NCI-H1694 treated with DMSO at 0.1 percent for 48 hours (cell line): ENCODE data around the gene CCDC13.

Experiments
- DNase-seq: peaks from one replicate; lab custom pipeline; 2025; lab: John Stamatoyannopoulos, UW

Gene CCDC13

GRCh38 chr3:42752961-42753360, 20.1 kb downstream of the CCDC13 start:
- no peak for DNase-seq

DNA sequence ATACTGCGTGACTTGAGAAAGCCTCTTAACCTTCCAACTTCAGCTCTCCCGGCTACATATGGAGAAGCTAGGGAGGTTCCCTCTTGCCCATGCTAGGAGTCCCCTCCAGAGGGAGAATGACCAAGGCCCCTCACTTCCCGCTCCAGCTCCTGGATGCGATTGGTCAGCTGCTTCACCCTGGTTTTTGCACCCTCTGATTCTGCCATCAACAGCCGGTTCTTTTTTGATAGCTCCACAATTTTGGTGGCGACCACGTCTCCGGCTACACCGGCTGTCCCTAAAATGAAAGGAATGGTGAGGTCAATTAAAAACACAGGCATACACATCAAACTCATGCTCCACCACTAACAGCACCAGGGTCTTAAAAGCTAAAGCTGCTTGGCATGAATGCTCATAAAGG, 20.6 kb downstream of the CCDC13 start:
- DNase-seq = no peak

- DNase-seq = no peak
These were observed 21.4 kb downstream of the CCDC13 start for GRCh38 chr3:42751609-42752008.

DNA sequence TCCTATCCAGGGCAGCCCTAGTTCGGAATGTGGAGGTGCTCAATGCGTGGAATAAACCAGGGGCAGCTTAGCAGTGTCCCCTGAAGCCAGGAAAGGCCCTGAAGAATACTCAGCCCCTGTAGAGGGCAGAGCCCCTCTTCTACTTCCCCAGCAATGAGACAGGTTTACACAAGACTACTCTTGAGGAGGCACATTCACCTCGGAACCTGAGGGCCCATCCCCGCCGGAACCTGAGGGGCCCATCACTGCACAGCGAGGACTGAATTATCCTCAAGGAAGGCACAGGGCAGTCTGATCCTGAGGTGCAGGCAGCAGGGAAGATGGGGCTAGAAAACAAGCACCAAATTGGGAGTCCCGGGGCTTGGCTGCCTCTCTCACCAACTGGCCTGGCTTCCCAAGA, 22.2 kb downstream of the CCDC13 start:
- DNase-seq = no peak

GRCh38 chr3:42749753-42750231, 23.3 kb downstream of the CCDC13 start:
- DNase-seq = peak; percentile 6

- DNase-seq = no peak
These were observed 23.9 kb downstream of the CCDC13 start for GRCh38 chr3:42749025-42749752.

- DNase-seq = no peak
These were observed 25.5 kb downstream of the CCDC13 start for GRCh38 chr3:42747581-42747980.

DNA sequence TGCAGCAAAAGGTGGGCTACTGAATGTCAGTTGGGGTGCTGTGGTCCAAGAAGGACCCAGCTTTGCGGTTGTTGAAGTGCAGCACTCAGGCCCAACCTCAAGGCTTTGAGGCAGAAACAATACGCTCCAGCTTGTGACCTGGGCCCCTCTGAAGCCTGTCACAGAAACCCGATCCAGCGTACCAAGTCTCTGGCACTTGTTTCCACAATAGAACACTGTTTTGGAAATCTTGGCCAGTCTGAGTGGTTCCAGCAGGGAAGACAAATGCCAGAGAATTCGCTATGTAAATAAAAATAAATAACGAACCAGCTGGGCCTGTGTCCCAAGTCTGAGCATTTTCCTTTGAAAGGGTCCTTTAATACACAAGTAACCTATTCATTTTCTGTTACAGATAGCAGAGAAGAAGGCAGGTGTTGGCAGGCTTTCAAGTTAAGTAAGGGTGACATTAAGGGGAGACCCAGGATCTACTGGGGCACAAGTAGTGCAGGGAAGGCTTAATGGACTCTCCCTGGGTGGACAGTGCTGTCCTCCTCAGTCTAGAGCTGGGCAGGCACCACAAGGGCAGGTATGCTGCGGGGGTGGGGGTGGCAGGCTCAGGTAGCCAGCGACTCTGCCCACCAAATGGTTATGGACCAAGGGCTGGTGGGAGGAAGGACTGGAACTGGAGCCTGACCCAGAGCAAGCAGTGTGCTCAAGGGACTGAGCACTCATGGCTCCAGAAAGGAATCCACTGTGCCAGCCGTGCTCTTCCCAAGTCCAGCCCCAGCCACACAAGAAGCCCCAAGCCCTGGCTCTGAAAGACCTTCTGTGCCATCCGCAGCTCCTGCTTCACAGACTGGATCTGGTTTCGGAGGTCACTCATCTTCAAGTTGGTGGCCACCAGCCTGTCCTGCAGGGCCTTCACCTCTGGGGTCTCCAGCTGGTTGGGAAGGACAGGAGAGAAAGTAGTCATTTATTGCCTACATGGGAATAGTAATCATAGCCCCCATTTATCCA, 26.3 kb downstream of the CCDC13 start:
- DNase-seq = no peak

- DNase-seq = no peak
These were observed 27.1 kb downstream of the CCDC13 start for GRCh38 chr3:42745776-42746454.

GRCh38 chr3:42745291-42745745, 27.7 kb downstream of the CCDC13 start:
- no peak for DNase-seq

DNA sequence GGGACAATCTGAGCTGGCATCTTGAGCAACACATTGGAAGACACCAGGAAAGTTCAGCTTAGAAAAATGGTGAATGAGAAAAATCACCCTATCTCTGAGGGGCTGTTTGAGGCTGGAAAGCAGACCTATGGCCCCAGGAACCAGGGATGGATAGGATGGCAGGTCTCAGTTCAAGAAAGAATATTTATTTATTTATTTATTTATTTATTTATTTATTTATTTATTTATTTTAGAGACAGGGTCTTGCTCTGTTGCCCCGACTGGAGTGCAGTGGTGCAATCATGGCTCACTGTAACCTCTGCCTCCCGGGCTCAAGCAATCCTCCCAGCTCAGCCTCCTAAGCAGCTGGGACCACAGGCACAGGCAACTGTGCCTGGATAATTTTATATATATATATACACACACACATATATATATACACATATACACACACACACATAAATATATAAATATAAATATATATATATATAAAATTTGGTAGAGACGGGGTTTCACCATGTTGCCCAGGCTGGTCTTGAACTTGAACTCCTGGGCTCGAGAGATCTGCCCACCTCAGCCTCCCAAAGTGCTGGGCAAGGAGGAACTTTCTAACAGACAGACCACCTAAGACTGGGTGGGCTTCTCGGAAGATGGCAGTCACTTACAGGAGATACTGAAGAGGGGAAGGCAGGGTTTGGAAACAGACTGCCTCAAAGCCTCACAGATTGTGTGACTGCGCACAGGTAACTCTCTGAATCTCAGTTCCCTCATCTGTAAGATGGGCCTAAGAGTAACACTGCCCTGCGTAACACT, 29.7 kb downstream of the CCDC13 start:
- no peak for DNase-seq

GRCh38 chr3:42742688-42743087, 30.4 kb downstream of the CCDC13 start:
- no peak for DNase-seq

- DNase-seq = no peak
These were observed 30.8 kb downstream of the CCDC13 start for GRCh38 chr3:42742259-42742658.

DNA sequence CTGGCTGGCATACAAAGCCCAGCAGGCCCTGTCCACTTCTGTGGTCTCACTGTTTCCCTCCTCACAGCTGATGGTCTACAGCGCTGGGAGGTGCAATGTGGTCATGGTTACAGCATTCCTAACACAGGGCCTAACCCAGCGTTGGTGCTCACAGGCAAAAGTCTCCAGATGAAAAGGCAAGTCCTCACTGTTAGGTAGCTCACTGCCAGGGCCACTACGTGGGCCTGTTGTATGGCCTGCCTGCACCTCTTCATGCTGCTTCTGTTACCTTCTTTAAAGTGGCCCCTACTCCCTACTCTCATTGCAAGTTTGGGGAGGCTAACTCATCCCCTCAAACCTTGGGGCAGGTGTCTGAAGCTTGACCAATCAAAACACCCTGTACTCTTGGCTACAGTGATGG, 31.3 kb downstream of the CCDC13 start:
- no peak for DNase-seq

DNA sequence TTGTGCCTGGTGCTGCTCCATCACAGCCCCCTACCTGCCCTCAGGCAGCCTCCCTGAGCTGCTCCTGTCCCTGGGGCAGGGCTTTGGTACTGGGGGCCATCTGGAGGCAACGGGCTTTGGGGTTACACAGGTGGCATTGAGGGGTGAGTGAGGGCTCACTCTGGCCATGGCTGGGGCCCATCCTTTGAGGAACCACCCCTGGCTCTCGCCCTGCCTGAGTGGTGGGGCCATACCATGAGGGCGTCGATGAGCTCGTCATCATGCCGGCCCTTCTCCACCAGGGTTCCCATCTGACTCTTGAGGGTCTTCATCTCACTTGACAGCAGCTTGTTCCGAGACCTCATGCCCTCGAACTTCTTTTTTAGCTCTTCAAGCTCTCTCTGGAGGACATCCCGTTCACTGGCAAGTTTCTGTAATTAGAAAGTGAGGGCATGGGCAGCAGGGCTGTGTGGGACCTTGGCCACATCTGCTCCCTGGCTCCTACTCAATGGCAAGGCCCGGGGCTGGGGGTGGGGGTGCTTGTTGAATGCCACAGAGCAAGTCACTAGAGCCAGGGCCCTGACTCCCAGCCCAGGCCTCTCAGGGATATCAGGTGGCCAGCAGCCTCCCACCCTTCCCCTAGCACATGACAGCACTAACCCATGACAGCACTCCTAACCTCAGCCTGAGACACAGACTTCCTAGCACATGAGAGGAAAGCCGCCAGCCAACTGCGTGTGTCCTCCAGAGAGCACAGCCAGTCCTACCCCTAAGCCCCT, 33.5 kb downstream of the CCDC13 start:
- no peak for DNase-seq

GRCh38 chr3:42736531-42736930, 36.5 kb downstream of the CCDC13 start:
- DNase-seq = no peak

DNA sequence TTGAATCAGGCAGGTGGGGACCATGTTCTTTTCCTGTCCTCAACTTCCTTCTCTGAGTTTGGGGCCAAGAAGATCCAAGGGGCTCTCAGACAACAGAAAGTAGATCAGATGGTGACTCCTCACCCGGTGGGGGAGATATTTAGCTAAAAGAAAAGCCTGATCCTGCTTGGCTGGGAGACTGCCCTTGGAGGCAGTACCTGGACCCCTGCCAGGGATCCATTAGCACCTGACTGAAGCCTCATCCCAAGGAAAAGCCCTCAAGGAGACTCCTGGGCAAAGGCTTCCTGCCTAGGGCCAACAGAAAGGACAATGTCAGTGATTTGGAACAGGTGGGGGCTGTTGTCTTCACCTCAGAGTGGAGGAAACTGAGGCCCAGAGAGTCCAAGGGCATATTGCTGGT, 37.0 kb downstream of the CCDC13 start:
- no peak for DNase-seq

DNA sequence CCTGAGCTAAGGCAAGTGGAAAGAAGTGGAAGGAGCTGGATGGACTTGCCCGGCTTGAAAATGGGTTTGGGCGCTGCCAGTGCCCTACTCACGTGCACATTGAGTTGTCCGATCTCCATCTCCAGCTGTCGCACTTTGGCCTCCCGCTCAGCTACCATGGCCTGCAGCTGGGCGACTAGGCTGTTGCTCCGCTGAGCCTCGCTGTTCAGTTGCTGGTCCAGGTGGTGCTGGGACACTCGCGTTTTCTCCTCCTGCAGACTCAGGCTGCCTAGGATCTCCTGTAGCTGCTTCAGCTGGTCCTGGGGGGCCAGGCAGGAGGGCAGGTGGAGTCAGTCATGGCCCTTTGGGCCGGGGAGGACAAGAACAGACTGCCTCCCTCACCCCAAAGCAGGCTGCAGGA, 37.4 kb downstream of the CCDC13 start:
- DNase-seq = no peak

DNA sequence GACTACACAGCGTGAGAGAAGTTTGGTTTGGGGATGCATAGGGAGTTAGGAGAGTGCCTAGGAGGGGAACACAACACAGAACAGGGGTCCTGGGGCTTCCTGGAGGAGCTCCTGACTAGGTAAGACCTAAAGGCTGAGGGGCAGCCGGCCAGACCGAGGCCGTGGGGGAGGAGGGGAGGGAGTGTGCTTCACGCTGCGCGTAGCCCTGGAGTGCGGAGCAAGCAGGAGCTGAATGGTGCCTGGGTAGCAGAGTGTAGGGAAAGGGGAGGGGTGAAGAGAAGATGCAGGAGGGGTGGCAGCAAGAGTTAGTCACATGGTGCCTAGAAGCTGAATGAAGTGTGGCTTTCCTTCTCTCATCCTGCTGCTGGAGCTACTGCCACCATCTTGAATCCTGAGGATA, 38.0 kb downstream of the CCDC13 start:
- DNase-seq = no peak

DNA sequence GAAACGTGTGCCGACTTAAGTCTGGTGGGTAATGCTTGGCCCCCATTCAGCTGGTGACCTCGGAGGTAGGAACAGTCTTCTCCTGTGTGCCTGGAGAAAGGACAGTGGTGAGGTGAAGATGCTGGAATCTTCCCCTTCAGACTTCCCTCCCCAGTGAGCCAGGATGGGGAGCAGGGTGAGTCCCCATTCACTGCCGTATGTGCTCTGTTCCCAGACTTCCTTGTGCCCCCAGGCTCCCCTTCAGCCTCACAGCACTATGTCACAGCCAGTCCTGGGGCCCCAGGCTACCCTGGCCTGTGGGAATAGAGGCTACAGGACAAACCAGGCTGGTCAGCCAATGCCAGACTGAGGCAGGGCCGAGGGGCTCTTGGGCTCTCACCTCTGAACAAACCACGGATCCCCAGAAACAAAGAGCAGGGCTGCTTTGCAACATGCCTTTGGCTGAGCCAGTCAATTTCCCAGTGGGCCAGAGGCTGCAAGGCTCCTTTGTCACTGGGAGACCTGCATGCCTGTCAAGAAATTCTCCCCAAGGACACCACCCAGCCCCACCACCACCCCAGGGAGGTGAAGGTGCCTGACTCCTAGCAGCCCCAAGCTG, 38.7 kb downstream of the CCDC13 start:
- no peak for DNase-seq
